GM03348 (cell line): ENCODE measurements around the gene AP3B1.
A peak's percentile ranks its signal among the peaks of the same experiment; 100 is the strongest.

ENCODE experiments used
- DNase-seq: peaks from one replicate; pipeline ENCODE4 v3.0.0; 2012; ENCODE audit warnings: low spot score

Gene AP3B1

GRCh38 chr5:77971776-77972468, 322.6 kb downstream of the AP3B1 start:
- DNase-seq, result no peak

GRCh38 chr5:77970891-77971290, 323.6 kb downstream of the AP3B1 start:
- DNase-seq, result no peak

- no peak for DNase-seq
These were observed 330.7 kb downstream of the AP3B1 start for GRCh38 chr5:77963795-77964194.

- no peak for DNase-seq
These were observed 333.6 kb downstream of the AP3B1 start for GRCh38 chr5:77960863-77961396.

- no peak for DNase-seq
These were observed 334.2 kb downstream of the AP3B1 start for GRCh38 chr5:77960305-77960704.

- no peak for DNase-seq
These were observed 335.7 kb downstream of the AP3B1 start for GRCh38 chr5:77958642-77959330.

- no peak for DNase-seq
These were observed 336.5 kb downstream of the AP3B1 start for GRCh38 chr5:77957931-77958521.

GRCh38 chr5:77957516-77957915, 337.0 kb downstream of the AP3B1 start:
- no peak for DNase-seq

- DNase-seq, result no peak
These were observed 337.4 kb downstream of the AP3B1 start for GRCh38 chr5:77957081-77957480.

- no peak for DNase-seq
These were observed 338.9 kb downstream of the AP3B1 start for GRCh38 chr5:77955577-77955976.

GRCh38 chr5:77953374-77953773, 341.1 kb downstream of the AP3B1 start:
- DNase-seq, result no peak

- peak; percentile 11 for DNase-seq
These were observed 341.8 kb downstream of the AP3B1 start for GRCh38 chr5:77952636-77953212.
